ENCODE data around the gene PLOD3.

Gene PLOD3

GRCh38 chr7:101169838-101170551, 47.4 kb downstream of the PLOD3 start:
- H3K79me2 ChIP-seq (ENCODE audit: insufficient read depth, low read length): no peaks in the 10 kb centered on the region

GRCh38 chr7:101169110-101169837, 48.1 kb downstream of the PLOD3 start:
- Histone ChIP-seq H4K20me1 (ENCODE audit: low read depth, low read length) (no peaks in the 10 kb centered on the region), H3F3A (ENCODE audit: insufficient read depth) (no peaks in the 10 kb centered on the region), H3K36me3 (ENCODE audit: low read length) (no peaks in the 10 kb centered on the region), H2AFZ (ENCODE audit: low read depth, low read length, severe bottlenecking) (no peak overlapping the region), H3K27me3 (ENCODE audit: low read length) (no peaks in the 10 kb centered on the region), H3K9me3 (ENCODE audit: insufficient read depth, low read length) (no peaks in the 10 kb centered on the region), H3K9me2 (replicated peaks; ENCODE audit: insufficient read depth, low read length) (no peaks in the 10 kb centered on the region), H3K4me2 (ENCODE audit: low read depth, low read length, poor library complexity, severe bottlenecking) (peak overlapping the region; percentile 9), H3K4me3 (ENCODE audit: insufficient read depth, low read length, poor library complexity, severe bottlenecking) (no peak overlapping the region), H3K79me2 (ENCODE audit: insufficient read depth, low read length) (no peaks in the 10 kb centered on the region), H3K9ac (ENCODE audit: low read length) (no peak overlapping the region), H3K27ac (ENCODE audit: low read depth, low read length) (no peak overlapping the region)
- TF ChIP-seq CTCF (IDR thresholded peaks at IDR 0.05; ENCODE audit: insufficient read depth, low read length, poor library complexity, severe bottlenecking) (no peak), EZH2phosphoT487 (conservative IDR thresholded peaks at IDR 0.05; ENCODE audit: low read length) (no peak)

More at GRCh38 chr7:101169838-101170551, 47.4 kb downstream of the PLOD3 start:
- H3K4me3 ChIP-seq (ENCODE audit: insufficient read depth, low read length, poor library complexity, severe bottlenecking): no peak overlapping the region
- H3K27ac ChIP-seq (ENCODE audit: low read depth, low read length): no peak overlapping the region
- H3F3A ChIP-seq (ENCODE audit: insufficient read depth): no peaks in the 10 kb centered on the region
- H3K4me2 ChIP-seq (ENCODE audit: low read depth, low read length, poor library complexity, severe bottlenecking): peak overlapping the region; percentile 9
- H2AFZ ChIP-seq (ENCODE audit: low read depth, low read length, severe bottlenecking): no peak overlapping the region
- no peaks in the 10 kb centered on the region for H3K27me3 ChIP-seq (ENCODE audit: low read length)
- H3K9me2 ChIP-seq (replicated peaks; ENCODE audit: insufficient read depth, low read length): no peaks in the 10 kb centered on the region
- no peaks in the 10 kb centered on the region for H3K9me3 ChIP-seq (ENCODE audit: insufficient read depth, low read length)
- no peak overlapping the region for H3K9ac ChIP-seq (ENCODE audit: low read length)
- H3K36me3 ChIP-seq (ENCODE audit: low read length): no peaks in the 10 kb centered on the region
- H4K20me1 ChIP-seq (ENCODE audit: low read depth, low read length): no peaks in the 10 kb centered on the region
- TF ChIP-seq CTCF (IDR thresholded peaks at IDR 0.05; ENCODE audit: insufficient read depth, low read length, poor library complexity, severe bottlenecking) (peak; percentile 94), EZH2phosphoT487 (conservative IDR thresholded peaks at IDR 0.05; ENCODE audit: low read length) (no peak)

GRCh38 chr7:101168412-101169049, 48.9 kb downstream of the PLOD3 start:
- Histone ChIP-seq H2AFZ (ENCODE audit: low read depth, low read length, severe bottlenecking) (no peak overlapping the region), H3K9ac (ENCODE audit: low read length) (no peak overlapping the region), H3K9me2 (replicated peaks; ENCODE audit: insufficient read depth, low read length) (no peaks in the 10 kb centered on the region), H3F3A (ENCODE audit: insufficient read depth) (no peaks in the 10 kb centered on the region), H3K27me3 (ENCODE audit: low read length) (no peaks in the 10 kb centered on the region), H3K9me3 (ENCODE audit: insufficient read depth, low read length) (no peaks in the 10 kb centered on the region), H3K27ac (ENCODE audit: low read depth, low read length) (no peak overlapping the region), H4K20me1 (ENCODE audit: low read depth, low read length) (no peaks in the 10 kb centered on the region), H3K79me2 (ENCODE audit: insufficient read depth, low read length) (no peaks in the 10 kb centered on the region), H3K4me2 (ENCODE audit: low read depth, low read length, poor library complexity, severe bottlenecking) (no peak overlapping the region), H3K4me3 (ENCODE audit: insufficient read depth, low read length, poor library complexity, severe bottlenecking) (no peak overlapping the region), H3K36me3 (ENCODE audit: low read length) (no peaks in the 10 kb centered on the region)
- TF ChIP-seq CTCF (IDR thresholded peaks at IDR 0.05; ENCODE audit: insufficient read depth, low read length, poor library complexity, severe bottlenecking) (no peak), EZH2phosphoT487 (conservative IDR thresholded peaks at IDR 0.05; ENCODE audit: low read length) (no peak)

Data from SU-DHL-6 (cell line).